Activated naive CD4-positive, alpha-beta T cell treated with anti-CD3 and anti-CD28 coated beads, Interleukin-2, amount 50 U/mL, for 16 hours (primary cell): Measurements from ENCODE around the gene DCHS2.

Source experiments
- DNase-seq: peaks from one replicate; pipeline ENCODE4 v3.0.0-alpha.2; 2020

DCHS2 gene

GRCh38 chr4:154491341-154492271 is at the start of gene DCHS2:
TSS of gene DCHS2 (minus strand) at chr4:154491799. CDS start at chr4:154491355, 444 bp downstream.
- DNase-seq = no peak

DNA sequence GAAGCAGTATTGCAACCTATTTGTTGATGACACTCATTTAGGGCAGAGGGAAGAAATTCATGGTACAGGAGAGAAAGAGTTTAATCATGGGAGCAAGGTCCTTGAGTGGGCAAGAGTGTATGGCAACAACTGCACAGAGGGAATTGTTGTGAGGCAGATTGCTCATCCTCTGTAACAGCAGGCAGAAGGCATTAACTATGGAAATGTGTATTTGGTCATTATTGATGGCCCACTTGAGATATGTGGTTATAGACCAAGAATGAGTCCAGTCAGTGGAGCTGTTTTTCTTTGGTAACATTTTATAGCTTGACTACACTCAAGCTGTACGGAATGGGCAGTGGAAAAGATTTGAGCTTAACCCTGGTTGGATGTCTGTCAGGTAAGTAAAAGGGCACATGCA is 42.7 kb upstream of the DCHS2 start:
- no peak for DNase-seq

GRCh38 chr4:154529728-154530519 is 38.3 kb upstream of the DCHS2 start:
- no peak for DNase-seq

DNA sequence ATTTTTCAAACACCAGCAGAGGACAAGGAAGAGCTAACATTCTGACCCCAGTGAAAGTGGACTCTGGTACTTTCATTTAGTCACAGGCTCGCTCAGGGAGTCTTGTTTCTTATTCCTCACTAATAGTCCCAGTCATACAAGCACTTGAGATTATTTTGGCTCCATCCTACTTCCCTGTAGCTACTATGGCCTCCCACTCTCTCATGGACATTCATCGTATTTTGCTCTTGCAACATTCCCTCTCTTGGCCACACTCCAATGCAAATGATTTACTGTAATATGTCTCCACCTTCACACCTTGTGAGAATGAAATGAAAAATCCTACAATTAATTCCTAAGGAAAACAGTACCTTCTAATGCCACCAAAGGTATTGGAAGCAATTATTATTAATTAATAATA is 37.3 kb upstream of the DCHS2 start:
- DNase-seq = no peak

- DNase-seq = no peak
These were observed 35.7 kb upstream of the DCHS2 start for GRCh38 chr4:154527308-154527707.

DNA sequence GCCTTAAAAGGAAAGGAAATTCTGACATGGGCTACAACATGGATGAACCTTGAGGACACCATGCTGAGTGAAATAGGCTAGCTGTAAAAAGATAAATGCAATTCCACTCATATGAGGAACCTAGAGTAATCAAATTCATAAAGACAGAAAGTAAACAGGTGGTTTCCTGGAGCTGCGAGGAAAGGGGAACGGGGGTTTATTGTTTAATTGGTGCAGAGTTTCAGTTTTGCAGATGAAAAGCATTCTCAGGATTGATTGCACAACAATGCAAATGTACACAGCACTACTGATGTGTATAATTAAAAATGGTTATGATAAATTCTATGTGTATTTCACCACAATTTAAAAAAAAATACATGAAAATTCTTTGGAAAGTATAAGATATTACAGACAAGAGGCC is 34.6 kb upstream of the DCHS2 start:
- DNase-seq = no peak

DNA sequence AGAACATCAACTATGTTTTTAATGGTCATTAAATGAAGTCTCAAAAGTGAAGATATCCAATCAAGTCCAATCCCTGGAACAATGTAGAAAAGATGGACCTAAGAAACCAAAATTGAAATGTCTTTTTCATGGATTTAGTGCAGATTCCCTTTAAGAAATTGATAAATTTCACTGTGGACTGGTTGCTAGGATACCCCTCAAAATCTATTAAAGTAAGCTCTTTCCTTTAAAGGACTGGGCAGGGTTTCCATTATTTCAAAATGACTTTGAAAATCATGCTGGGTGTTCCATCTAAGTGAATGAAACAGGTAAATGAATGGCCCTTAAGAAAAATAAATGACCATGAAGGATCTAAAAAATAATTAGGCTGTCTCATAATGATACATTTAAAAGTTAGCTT is 30.0 kb upstream of the DCHS2 start:
- DNase-seq = no peak

DNA sequence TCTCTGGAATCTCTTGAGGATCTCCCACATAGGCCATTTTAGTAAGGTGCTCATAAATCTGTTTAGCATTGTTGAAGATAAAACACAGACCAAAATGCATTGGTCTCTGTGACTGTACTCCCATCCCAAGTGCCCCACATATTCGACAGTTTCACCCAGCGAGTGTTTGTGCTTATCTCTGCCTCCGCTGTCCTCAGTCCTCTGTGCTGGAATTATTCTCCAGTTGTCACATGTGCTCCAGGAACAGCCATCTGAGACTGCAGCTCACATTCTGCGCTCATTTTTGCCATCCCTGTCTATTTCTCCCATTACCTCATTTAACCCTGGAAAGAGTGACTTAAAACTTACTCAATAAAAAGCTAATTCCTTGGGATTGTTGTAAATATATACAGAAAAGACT is 27.6 kb upstream of the DCHS2 start:
- no peak for DNase-seq

- DNase-seq = no peak
These were observed 26.0 kb upstream of the DCHS2 start for GRCh38 chr4:154517591-154517990.

GRCh38 chr4:154516318-154517029 is 24.9 kb upstream of the DCHS2 start:
- DNase-seq = no peak

- no peak for DNase-seq
These were observed 20.4 kb upstream of the DCHS2 start for GRCh38 chr4:154511981-154512380.

- DNase-seq = no peak
These were observed 19.9 kb upstream of the DCHS2 start for GRCh38 chr4:154511548-154511947.

- no peak for DNase-seq
These were observed 15.6 kb upstream of the DCHS2 start for GRCh38 chr4:154507156-154507555.

GRCh38 chr4:154506253-154506652 is 14.7 kb upstream of the DCHS2 start:
- DNase-seq = no peak

GRCh38 chr4:154503598-154503997 is 12.0 kb upstream of the DCHS2 start:
- no peak for DNase-seq

GRCh38 chr4:154502111-154502510 is 10.5 kb upstream of the DCHS2 start:
- DNase-seq = no peak

DNA sequence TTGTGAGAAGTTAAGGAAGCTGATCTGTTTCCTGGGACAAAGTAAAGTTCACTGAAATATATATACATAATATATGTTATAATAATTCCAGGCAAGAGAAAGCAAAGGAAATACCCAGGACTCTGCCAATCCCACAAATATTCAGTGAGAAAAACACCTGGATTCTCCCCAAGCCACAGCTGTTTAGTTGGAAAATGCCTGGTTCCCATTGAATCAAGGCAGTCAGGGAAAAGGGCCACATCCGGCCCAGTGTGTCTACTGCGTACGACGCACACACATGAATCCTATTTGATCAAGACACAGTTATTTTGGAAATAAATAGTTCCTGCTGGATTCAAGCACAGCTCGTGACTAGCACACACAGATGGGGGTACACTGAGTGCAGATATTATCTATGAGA is 6.3 kb upstream of the DCHS2 start:
- no peak for DNase-seq

DNA sequence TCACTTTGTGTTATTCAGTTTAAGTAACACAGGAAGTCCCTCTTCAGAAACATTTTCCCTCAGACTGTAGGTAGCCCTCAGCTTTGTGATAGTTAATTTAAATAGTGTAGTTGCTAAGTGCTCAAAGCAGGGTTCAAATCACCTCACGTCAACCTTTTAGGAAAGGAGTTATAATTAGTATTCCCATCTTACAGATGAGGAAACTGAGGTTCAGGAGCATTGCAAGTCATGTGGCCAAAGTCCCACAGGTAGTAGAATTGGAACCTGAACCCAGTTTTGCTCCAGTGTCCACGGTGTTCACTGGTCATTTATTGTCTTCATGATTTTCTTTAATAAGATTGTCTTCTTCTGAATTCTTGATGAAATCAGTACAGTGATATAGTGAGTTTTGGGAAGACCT is 4.3 kb upstream of the DCHS2 start:
- DNase-seq = no peak

- DNase-seq = no peak
These were observed 689 bp upstream of the DCHS2 start for GRCh38 chr4:154492288-154492687.

DNA sequence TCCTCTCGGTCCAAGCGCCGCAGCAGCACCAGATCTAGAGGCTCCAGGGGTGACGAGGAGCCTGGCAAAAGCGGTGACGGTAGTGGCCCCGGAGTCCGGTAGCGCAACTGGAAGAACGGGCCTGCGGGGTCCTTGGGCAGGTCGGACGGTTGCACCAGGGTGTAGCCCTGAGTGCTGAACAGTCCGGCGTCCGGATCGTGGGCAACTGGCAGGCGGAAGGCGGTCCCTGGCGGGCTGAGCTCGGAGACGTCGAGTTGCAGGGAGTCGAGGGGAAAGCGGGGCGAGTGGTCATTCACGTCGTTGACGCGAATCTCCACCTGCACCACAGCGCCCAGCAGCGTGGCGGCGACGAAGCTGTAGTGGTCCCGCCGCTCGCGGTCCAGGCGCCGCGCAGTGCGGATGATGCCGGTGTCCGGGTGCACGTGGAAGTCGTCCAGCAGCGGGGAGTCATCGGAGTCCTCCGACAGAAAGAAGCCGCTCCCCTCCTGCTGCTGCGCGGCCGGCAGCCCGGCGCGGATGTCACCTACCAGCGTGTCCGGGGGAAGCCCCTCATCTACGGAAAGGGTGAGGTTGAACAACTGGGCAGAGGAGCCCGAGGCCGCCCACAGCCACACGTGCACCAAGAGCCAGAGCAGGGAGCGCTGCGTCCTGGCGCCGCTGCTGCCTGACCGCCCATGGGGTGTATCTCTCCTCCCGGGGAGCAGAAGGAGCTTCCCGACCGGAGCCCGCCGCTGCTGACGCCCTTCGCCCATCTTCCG is 837 bp downstream of the DCHS2 start:
- DNase-seq = no peak

DNA sequence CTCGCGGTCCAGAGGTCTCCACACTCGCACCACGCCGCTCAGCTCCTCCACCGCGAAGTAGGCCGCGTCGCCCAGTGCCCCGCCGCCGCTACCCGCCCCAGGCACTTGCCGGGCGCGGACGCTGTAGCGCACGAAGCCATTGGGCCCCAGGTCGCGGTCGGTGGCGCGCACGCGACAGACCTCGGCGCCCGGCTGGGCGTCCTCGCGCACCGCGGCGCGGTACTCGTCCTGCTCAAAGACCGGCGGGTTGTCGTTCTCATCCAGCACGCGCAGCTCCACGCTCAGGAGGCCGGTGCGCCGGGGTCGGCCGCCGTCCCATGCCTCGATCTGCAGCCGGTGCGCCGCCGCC is 1.4 kb downstream of the DCHS2 start:
- no peak for DNase-seq

DNA sequence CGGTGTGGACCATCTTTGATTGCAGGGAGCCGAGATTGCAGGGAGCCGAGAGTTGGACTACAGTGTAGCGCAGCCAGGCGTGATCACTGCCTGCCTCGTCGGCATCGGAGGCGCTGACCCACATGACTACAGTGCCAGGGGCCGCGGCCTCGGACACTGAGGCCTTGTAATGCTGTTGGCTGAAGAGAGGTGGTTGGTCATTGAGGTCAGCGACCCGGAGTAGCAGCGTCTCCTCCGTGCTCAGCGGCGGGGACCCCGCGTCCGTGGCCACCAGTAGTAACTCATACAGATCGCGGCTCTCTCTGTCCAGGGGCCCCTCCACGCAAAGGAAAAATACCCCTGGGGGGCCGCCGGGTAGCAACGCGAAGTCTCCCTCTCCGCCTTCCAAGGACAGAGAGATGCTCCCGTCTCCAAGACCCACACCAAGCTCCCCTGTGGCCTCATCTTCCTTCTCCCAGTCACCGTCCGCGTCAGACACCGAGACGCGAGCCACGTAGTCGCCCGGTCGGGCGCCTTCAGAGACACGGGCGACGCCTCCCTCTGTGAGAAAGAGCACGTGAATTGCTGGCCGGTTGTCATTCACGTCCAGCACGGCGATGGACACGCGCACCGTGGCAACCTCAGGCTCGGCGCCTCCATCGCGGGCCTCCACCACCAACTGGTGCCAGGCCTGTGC is 1.9 kb downstream of the DCHS2 start:
- no peak for DNase-seq
